HG03060 (cell line): Measurements from ENCODE around the gene SPDYE4.
"Not testable (repeated sequence)": the region's sequence is repeated elsewhere in the genome, so short reads cannot be mapped to it uniquely, and the experiment has no call there.

Experiments
- ATAC-seq: cut with Tn5 transposase; IDR thresholded peaks from one replicate; pipeline ENCODE4 v1.9.1; 2021; ENCODE audit warnings: low read depth, moderate number of reproducible peaks; ENCODE audit not compliant: unreplicated experiment

The SPDYE4 gene

GRCh38 chr17:8758137-8758596 lies at the start of gene SPDYE4:
Gene SPDYE4, minus strand, starts transcription at chr17:8758546. Its CDS starts 164 bp downstream, at chr17:8758382.
- no peak for ATAC-seq

GRCh38 chr17:8806926-8807550 lies 48.7 kb upstream of the SPDYE4 start:
- ATAC-seq = peak; percentile 85

- ATAC-seq = no peak
These were observed 48.0 kb upstream of the SPDYE4 start for GRCh38 chr17:8806253-8806925.

GRCh38 chr17:8805396-8805795 lies 47.0 kb upstream of the SPDYE4 start:
- not testable (repeated sequence) for ATAC-seq

- ATAC-seq = no peak
These were observed 45.4 kb upstream of the SPDYE4 start for GRCh38 chr17:8803531-8804420.

GRCh38 chr17:8801135-8801840 lies 42.9 kb upstream of the SPDYE4 start:
- ATAC-seq = no peak

- ATAC-seq = no peak
These were observed 42.3 kb upstream of the SPDYE4 start for GRCh38 chr17:8800656-8801055.

GRCh38 chr17:8799570-8800212 lies 41.3 kb upstream of the SPDYE4 start:
- ATAC-seq = no peak

- no peak for ATAC-seq
These were observed 40.7 kb upstream of the SPDYE4 start, which contains the start of gene MFSD6L for GRCh38 chr17:8798846-8799569. Gene MFSD6L, minus strand, starts transcription at chr17:8799365. Its CDS starts 245 bp downstream, at chr17:8799120.

GRCh38 chr17:8798176-8798845 lies 40.0 kb upstream of the SPDYE4 start:
- ATAC-seq = no peak

GRCh38 chr17:8797621-8798175 lies 39.4 kb upstream of the SPDYE4 start:
- ATAC-seq = no peak

- ATAC-seq = no peak
These were observed 36.3 kb upstream of the SPDYE4 start for GRCh38 chr17:8794636-8795035.

GRCh38 chr17:8793649-8794048 lies 35.3 kb upstream of the SPDYE4 start:
- no peak for ATAC-seq

- no peak for ATAC-seq
These were observed 34.3 kb upstream of the SPDYE4 start for GRCh38 chr17:8792646-8793045.

- no peak for ATAC-seq
These were observed 33.5 kb upstream of the SPDYE4 start for GRCh38 chr17:8791910-8792270.

- no peak for ATAC-seq
These were observed 33.0 kb upstream of the SPDYE4 start for GRCh38 chr17:8791248-8791909.

GRCh38 chr17:8789743-8790142 lies 31.4 kb upstream of the SPDYE4 start:
- ATAC-seq = no peak

- ATAC-seq = no peak
These were observed 30.7 kb upstream of the SPDYE4 start for GRCh38 chr17:8788998-8789397.
